Peyer's patch (tissue), 4 donors: ENCODE results near the gene SETD1B. TPM values are rescaled to one million over a fixed set of nuclear protein-coding genes. Genes with fewer than 3 reads are reported as not detected.
A peak's percentile ranks its signal among the peaks of the same experiment; 100 is the strongest.
"Not testable (repeated sequence)": the region's sequence is repeated elsewhere in the genome, so short reads cannot be mapped to it uniquely, and the experiment has no call there.

Experiments used
- DNase-seq, 3 donors: peaks; one replicate each; pipeline ENCODE4 v3.0.0-alpha.2; 2017 to 2019
- H3K27ac ChIP-seq, 4 donors: fragments of 200-600 bp; sonication (generic); one replicate each; pipeline ENCODE4 v1.5.1; 2016 to 2019
- H3K27me3 ChIP-seq, 2 donors: fragments of 200-600 bp; sonication (generic); one replicate each; pipeline ENCODE4 v1.5.1; 2019
- H3K36me3 ChIP-seq, 3 donors: fragments of 200-600 bp; sonication (generic); one replicate each; pipeline ENCODE4 v1.5.1; 2016 to 2019
- H3K4me1 ChIP-seq, 4 donors: fragments of 200-600 bp; sonication (generic); one replicate each; pipeline ENCODE4 v1.5.1; 2016 to 2019
- H3K4me3 ChIP-seq, 4 donors: fragments of 200-600 bp; sonication (generic); 1 replicate in 3 of 4; 2 replicates in 1 of 4; pipeline ENCODE4 v1.5.1; 2016 to 2019; ENCODE audit warnings: mild to moderate bottlenecking in 1 of 4
- H3K9me3 ChIP-seq, 4 donors: fragments of 200-600 bp; sonication (generic); one replicate each; pipeline ENCODE4 v1.5.1; 2016 to 2019; ENCODE audit warnings: mild to moderate bottlenecking in 1 of 4
- POLR2A ChIP-seq, 2 donors: fragments of 450-650 bp; IDR thresholded peaks; one replicate each; pipeline ENCODE4 v1.5.1; 2017; ENCODE audit warnings: antibody characterized with exemption in 2 of 2, mild to moderate bottlenecking in 2 of 2, moderate library complexity in 2 of 2
- total RNA-seq, 4 donors: library from RNA; depleted of rRNA; stranded (reverse); fragments of >200 nt; gene quantifications; one replicate each; pipeline ENCODE4 v1.1.0, GENCODE V29; 2016
- TF ChIP-seq, protein P1 (sequence below), 6 experiments: fragments of 450-650 bp in 4 of 6; fragments of 200-600 bp in 2 of 6; sonication (generic) in 1 of 6; IDR thresholded peaks; one replicate each; pipeline ENCODE4 v1.5.1; 2017 to 2019; ENCODE audit warnings: antibody characterized with exemption in 6 of 6, mild to moderate bottlenecking in 3 of 6, moderate library complexity in 1 of 6

Gene SETD1B
- total RNA-seq, 4 donors from 2014 or later, result 15.4 to 30.5 (median 25.3) TPM

DNA sequence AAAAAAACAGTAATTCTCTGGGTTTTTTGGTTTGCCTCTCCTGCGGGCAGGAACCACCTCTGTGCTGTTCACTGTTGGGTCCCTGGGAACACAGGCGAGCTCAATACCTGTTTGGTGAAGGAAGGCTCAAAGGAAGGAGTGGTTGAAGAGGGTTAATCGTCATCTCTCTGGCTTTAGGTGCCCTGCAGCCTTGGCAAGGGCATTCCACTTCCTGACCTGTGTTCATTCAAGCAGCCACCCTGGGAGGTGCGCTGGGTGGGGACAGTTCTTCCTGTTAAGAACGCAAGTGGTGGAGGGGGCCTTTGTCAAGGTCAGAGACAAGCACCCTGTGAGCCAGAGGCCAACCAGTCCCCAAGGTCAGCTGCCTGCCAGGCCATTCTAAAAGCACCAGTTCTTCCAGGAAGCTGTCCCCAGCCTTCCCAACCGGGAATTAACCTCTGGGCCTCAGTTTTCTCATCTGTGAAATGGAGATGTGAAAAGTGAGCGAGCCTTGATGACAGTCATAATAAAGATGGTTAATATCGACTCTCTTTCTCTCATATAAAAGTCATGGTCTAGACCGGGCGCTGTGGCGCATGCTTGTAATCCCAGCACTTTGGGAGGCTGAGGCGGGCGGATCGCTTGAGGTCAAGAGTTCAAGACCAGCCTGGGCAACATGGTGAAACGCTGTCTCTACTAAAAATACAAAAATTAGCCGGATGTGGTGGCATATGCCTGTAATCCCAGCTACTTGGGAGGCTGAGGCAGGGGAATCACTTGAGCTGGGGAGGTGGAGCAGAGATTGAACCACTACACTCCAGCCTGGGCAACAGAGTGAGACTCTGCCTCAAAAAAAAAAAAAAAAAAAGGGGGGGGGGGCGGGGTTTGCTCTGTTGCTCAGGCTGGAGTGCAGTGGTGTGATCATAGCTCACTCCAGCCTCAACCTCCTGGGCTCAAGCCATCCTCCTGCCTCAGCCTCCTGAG is 16.5 kb upstream of the SETD1B start:
- H3K4me1 ChIP-seq, result peaks cover 7 to 65% (median 48%) of the 10 kb centered on the region in 4 donors
- no peaks in the 10 kb centered on the region for H3K9me3 ChIP-seq
- peak overlapping the region in 1 of 4 donors; percentile 3 for H3K4me3 ChIP-seq
- no peaks in the 10 kb centered on the region for H3K36me3 ChIP-seq
- peak in 2 of 3 donors; percentile 81 to 87 for DNase-seq
- TF ChIP-seq, protein P1, sequence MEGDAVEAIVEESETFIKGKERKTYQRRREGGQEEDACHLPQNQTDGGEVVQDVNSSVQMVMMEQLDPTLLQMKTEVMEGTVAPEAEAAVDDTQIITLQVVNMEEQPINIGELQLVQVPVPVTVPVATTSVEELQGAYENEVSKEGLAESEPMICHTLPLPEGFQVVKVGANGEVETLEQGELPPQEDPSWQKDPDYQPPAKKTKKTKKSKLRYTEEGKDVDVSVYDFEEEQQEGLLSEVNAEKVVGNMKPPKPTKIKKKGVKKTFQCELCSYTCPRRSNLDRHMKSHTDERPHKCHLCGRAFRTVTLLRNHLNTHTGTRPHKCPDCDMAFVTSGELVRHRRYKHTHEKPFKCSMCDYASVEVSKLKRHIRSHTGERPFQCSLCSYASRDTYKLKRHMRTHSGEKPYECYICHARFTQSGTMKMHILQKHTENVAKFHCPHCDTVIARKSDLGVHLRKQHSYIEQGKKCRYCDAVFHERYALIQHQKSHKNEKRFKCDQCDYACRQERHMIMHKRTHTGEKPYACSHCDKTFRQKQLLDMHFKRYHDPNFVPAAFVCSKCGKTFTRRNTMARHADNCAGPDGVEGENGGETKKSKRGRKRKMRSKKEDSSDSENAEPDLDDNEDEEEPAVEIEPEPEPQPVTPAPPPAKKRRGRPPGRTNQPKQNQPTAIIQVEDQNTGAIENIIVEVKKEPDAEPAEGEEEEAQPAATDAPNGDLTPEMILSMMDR (IDR thresholded peaks at IDR 0.05), result no peak
- no peak for TF ChIP-seq POLR2A (IDR thresholded peaks at IDR 0.05)
- no peaks in the 10 kb centered on the region for H3K27me3 ChIP-seq
- peak overlapping the region; percentile 80 to 97 (median 94) for H3K27ac ChIP-seq

DNA sequence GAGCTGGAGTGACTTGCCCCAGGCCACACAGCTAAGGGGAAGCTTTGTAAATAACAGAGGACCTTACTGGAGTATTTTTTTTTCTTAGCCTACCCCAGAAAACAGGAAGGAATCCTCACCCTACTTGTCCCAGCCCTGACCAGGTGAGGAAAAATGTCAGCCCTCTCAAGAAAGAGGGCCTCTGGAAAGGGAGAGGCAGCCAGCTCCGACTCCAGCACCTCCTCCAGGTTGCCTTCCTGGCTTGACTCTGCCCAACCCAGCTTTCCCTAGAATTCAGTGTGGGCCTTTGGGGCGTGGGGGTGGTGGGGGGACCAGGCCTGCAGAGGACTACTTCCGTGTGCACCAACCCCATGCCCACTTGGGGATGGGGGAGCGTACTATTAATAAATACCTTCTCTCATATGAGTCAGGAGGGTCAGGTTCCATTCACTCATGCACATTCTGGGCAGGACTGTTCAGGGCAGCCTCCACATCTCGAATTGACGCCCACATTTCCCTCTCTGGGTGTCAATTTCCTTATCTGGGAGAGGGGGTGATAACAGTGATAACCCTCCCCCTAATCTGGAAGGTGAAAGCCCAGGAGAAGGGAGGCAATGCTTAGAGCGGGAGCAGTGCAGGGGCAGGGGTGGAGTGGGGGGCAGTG is 15.5 kb upstream of the SETD1B start:
- Histone ChIP-seq H3K9me3 (no peaks in the 10 kb centered on the region), H3K4me3 (no peak overlapping the region), H3K27ac (peak overlapping the region; percentile 80 to 97 (median 89)), H3K36me3 (no peaks in the 10 kb centered on the region), H3K4me1 (peaks cover 7 to 64% (median 46%) of the 10 kb centered on the region in 4 donors), H3K27me3 (no peaks in the 10 kb centered on the region)
- peak in 1 of 2 donors; percentile 43 for TF ChIP-seq POLR2A (IDR thresholded peaks at IDR 0.05)
- TF ChIP-seq, protein P1 (IDR thresholded peaks at IDR 0.05), result no peak
- DNase-seq, result peak in 1 of 3 donors; percentile 71

DNA sequence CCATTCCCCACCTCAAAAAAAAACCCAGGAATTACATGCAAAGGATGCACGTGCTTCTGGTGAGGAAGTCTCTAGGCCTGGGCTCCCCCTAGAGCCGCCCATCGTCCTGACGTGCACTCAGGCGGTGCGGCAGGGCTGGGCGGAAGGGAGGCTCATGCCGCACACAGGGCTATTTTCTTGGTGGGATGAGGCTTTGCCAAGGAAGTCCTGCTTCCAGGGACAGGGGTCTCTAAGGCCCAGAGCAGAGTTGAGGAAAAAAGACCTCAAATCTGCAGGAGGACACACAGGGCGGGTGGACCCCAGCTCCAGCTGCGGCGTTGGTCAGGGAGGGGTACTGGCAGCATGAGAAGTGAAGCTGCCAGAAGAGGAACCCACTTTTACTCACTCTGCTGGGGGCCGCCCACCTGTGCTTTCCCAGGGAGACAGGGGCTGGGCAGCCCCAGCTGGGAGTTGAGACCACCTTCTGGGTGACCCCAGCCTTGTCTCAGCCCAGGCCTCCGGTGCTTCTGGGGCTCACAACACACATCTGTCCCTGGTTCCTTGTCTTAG is 14.5 kb upstream of the SETD1B start:
- peaks cover 7 to 63% (median 54%) of the 10 kb centered on the region in 4 donors for H3K4me1 ChIP-seq
- DNase-seq, result peak; percentile 54 to 85 (median 84)
- peak overlapping the region; percentile 80 to 97 (median 89) for H3K27ac ChIP-seq
- peak overlapping the region; percentile 13 to 38 (median 26) for H3K4me3 ChIP-seq
- no peaks in the 10 kb centered on the region for H3K27me3 ChIP-seq
- no peaks in the 10 kb centered on the region for H3K36me3 ChIP-seq
- TF ChIP-seq POLR2A (IDR thresholded peaks at IDR 0.05), result peak in 1 of 2 donors; percentile 15
- TF ChIP-seq, protein P1 (IDR thresholded peaks at IDR 0.05), result no peak
- H3K9me3 ChIP-seq, result no peaks in the 10 kb centered on the region

GRCh38 chr12:121789800-121790728 is 13.7 kb upstream of the SETD1B start:
- no peaks in the 10 kb centered on the region for H3K9me3 ChIP-seq
- H3K4me3 ChIP-seq, result peak overlapping the region; percentile 13 to 38 (median 26)
- H3K36me3 ChIP-seq, result peaks cover 0 to under 1% (median 0%) of the 10 kb centered on the region in 3 donors
- TF ChIP-seq POLR2A (IDR thresholded peaks at IDR 0.05), result peak; percentile 29 to 30
- TF ChIP-seq, protein P1 (IDR thresholded peaks at IDR 0.05), result no peak
- no peaks in the 10 kb centered on the region for H3K27me3 ChIP-seq
- H3K4me1 ChIP-seq, result peaks cover 7 to 65% (median 55%) of the 10 kb centered on the region in 4 donors
- DNase-seq, result peak; percentile 63 to 98 (median 97)
- H3K27ac ChIP-seq, result peak overlapping the region; percentile 80 to 97 (median 89)

- Histone ChIP-seq H3K4me3 (peak overlapping the region in 1 of 4 donors; percentile 8), H3K4me1 (peaks cover 10 to 65% (median 56%) of the 10 kb centered on the region in 4 donors)
Observed at GRCh38 chr12:121790785-121791184, 13.0 kb upstream of the SETD1B start.

More at GRCh38 chr12:121790785-121791184, 13.0 kb upstream of the SETD1B start:
- peak overlapping the region; percentile 80 to 100 (median 96) for H3K27ac ChIP-seq
- H3K9me3 ChIP-seq, H3K36me3 ChIP-seq, H3K27me3 ChIP-seq, DNase-seq: not testable (repeated sequence)
